ENCODE results near the gene PHKG2. TPM values are rescaled to one million over a fixed set of nuclear protein-coding genes. Genes with fewer than 3 reads are reported as not detected.

PHKG2 gene
- total RNA-seq, 1 donor from 2014 or later: 53.2 TPM

DNA sequence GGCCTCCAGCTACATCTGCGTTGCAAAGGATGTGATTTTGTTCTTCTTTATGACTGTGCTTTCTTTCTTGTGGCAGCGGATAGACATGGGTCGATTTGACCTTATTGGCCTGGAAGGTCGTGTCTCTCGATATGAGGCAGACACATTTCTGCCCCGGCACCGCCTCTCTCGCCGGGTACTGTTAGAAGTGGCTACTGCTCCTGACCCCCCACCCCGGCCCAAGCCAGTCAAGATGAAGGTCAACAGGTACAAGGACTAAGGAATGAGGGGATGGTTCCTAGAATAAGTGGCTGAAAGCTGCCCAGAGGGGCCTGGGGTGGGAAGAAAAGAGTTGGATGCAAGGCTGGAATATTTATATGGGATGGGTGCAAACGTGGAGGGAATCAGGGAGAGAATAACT, 28.1 kb upstream of the PHKG2 start:
- H3K4me3 Mint-ChIP-seq: no peak overlapping the region
- TF ChIP-seq, protein P1, sequence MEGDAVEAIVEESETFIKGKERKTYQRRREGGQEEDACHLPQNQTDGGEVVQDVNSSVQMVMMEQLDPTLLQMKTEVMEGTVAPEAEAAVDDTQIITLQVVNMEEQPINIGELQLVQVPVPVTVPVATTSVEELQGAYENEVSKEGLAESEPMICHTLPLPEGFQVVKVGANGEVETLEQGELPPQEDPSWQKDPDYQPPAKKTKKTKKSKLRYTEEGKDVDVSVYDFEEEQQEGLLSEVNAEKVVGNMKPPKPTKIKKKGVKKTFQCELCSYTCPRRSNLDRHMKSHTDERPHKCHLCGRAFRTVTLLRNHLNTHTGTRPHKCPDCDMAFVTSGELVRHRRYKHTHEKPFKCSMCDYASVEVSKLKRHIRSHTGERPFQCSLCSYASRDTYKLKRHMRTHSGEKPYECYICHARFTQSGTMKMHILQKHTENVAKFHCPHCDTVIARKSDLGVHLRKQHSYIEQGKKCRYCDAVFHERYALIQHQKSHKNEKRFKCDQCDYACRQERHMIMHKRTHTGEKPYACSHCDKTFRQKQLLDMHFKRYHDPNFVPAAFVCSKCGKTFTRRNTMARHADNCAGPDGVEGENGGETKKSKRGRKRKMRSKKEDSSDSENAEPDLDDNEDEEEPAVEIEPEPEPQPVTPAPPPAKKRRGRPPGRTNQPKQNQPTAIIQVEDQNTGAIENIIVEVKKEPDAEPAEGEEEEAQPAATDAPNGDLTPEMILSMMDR (IDR thresholded peaks at IDR 0.05; ENCODE audit: unreplicated experiment): no peak
- no peak overlapping the region for H3K27ac Mint-ChIP-seq
- H3K27me3 Mint-ChIP-seq (ENCODE audit: low read depth): no peaks in the 10 kb centered on the region
- H3K9me3 Mint-ChIP-seq: no peaks in the 10 kb centered on the region
- peaks cover 63% of the 10 kb centered on the region for H3K36me3 Mint-ChIP-seq
- no peaks in the 10 kb centered on the region for H3K4me1 Mint-ChIP-seq
- DNase-seq (ENCODE audit: low spot score in 2 of 2, unreplicated experiment in 2 of 2): no peak

DNA sequence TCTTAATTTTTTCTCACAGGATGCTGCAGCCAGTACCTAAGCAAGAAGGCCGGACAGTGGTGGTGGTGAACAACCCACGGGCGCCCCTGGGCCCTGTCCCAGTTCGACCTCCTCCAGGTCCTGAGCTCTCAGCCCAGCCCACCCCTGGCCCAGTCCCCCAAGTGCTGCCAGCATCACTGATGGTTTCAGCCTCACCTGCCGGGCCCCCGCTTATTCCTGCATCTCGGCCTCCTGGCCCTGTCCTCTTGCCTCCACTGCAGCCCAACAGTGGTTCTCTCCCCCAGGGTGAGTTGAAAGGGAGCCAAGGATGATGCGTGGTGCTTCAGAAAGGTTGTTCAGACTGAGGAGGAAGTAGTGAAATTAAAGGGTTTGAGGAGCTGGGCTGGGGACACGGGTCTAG, 27.5 kb upstream of the PHKG2 start:
- H3K9me3 Mint-ChIP-seq: no peaks in the 10 kb centered on the region
- H3K27me3 Mint-ChIP-seq (ENCODE audit: low read depth): no peaks in the 10 kb centered on the region
- no peak for DNase-seq (ENCODE audit: low spot score in 2 of 2, unreplicated experiment in 2 of 2)
- TF ChIP-seq, protein P1 (IDR thresholded peaks at IDR 0.05; ENCODE audit: unreplicated experiment): no peak
- no peak overlapping the region for H3K27ac Mint-ChIP-seq
- H3K36me3 Mint-ChIP-seq: peaks cover 64% of the 10 kb centered on the region
- H3K4me3 Mint-ChIP-seq: no peak overlapping the region
- H3K4me1 Mint-ChIP-seq: no peaks in the 10 kb centered on the region

DNA sequence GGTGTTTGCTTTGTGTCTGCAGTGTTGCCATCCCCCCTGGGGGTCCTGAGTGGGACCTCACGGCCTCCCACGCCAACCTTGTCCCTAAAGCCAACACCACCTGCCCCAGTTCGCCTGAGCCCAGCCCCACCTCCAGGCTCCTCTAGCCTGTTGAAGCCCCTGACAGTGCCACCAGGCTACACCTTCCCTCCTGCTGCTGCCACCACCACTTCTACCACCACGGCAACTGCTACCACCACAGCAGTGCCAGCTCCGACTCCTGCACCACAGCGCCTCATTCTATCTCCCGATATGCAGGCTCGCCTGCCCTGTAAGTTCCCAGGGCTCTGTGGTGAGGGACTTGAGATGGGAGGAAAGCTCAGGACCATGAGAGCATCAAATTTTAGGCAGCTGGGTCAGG, 27.1 kb upstream of the PHKG2 start:
- no peak overlapping the region for H3K27ac Mint-ChIP-seq
- TF ChIP-seq, protein P1 (IDR thresholded peaks at IDR 0.05; ENCODE audit: unreplicated experiment): no peak
- H3K9me3 Mint-ChIP-seq: no peaks in the 10 kb centered on the region
- DNase-seq (ENCODE audit: low spot score in 2 of 2, unreplicated experiment in 2 of 2): no peak
- H3K27me3 Mint-ChIP-seq (ENCODE audit: low read depth): no peaks in the 10 kb centered on the region
- H3K36me3 Mint-ChIP-seq: peaks cover 64% of the 10 kb centered on the region
- no peak overlapping the region for H3K4me3 Mint-ChIP-seq
- no peaks in the 10 kb centered on the region for H3K4me1 Mint-ChIP-seq

DNA sequence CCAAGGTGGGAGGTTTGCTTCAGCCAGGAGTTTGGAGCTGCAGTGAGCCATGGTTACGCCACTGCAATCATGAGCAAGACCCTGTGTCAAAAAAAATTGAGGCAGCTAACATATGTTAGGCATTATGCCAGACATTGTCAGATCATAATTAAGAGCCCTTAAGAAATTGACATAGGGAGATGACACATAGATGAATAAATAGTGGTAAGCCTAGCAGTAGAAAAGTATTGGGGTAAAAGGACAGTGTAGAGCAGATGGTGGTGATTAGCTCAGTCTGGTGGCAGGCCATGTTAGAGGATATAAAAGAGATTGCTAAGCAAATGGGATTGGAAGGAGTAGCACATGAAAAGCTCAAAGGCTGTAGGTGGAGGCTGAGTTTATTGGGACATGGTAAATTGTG, 26.6 kb upstream of the PHKG2 start:
- no peak overlapping the region for H3K4me3 Mint-ChIP-seq
- H3K27me3 Mint-ChIP-seq (ENCODE audit: low read depth): no peaks in the 10 kb centered on the region
- H3K27ac Mint-ChIP-seq: no peak overlapping the region
- no peaks in the 10 kb centered on the region for H3K9me3 Mint-ChIP-seq
- TF ChIP-seq, protein P1 (IDR thresholded peaks at IDR 0.05; ENCODE audit: unreplicated experiment): no peak
- no peak for DNase-seq (ENCODE audit: low spot score in 2 of 2, unreplicated experiment in 2 of 2)
- H3K36me3 Mint-ChIP-seq: peaks cover 60% of the 10 kb centered on the region
- no peaks in the 10 kb centered on the region for H3K4me1 Mint-ChIP-seq

DNA sequence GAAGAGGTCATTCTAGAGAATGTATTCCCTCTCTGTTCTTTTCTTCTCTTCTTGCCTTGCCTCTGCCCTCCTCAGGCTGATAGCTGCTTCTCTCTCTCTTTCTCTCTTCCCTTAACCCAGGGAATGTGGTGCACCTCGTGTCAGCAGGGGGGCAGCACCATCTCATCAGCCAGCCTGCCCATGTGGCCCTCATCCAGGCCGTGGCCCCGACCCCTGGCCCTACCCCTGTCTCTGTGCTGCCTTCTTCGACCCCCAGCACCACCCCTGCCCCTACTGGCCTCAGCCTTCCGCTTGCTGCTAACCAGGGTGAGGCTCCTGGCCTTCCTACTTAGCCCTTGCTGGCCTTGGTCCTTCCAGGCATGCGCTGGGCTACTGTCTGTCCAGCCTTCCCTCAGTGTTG, 25.8 kb upstream of the PHKG2 start:
- no peak for DNase-seq (ENCODE audit: low spot score in 2 of 2, unreplicated experiment in 2 of 2)

More for the DNA sequence above, 25.8 kb upstream of the PHKG2 start:
- Mint-ChIP-seq H3K27me3 (ENCODE audit: low read depth) (no peaks in the 10 kb centered on the region), H3K4me3 (no peak overlapping the region), H3K36me3 (peaks cover 57% of the 10 kb centered on the region), H3K27ac (no peak overlapping the region), H3K4me1 (no peaks in the 10 kb centered on the region), H3K9me3 (no peaks in the 10 kb centered on the region)
- TF ChIP-seq, protein P1 (IDR thresholded peaks at IDR 0.05; ENCODE audit: unreplicated experiment): no peak
